Activated T-cell treated with anti-CD3 and anti-CD28 coated beads for 48 hours (primary cell): ENCODE results near the gene HCRT.
"Not testable (repeated sequence)": the region's sequence is repeated elsewhere in the genome, so short reads cannot be mapped to it uniquely, and the experiment has no call there.

Source experiments
- DNase-seq: peaks from one replicate; pipeline ENCODE4 v3.0.0-alpha.2; 2020; ENCODE audit warnings: low read depth

The HCRT gene, protein sequence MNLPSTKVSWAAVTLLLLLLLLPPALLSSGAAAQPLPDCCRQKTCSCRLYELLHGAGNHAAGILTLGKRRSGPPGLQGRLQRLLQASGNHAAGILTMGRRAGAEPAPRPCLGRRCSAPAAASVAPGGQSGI

DNA sequence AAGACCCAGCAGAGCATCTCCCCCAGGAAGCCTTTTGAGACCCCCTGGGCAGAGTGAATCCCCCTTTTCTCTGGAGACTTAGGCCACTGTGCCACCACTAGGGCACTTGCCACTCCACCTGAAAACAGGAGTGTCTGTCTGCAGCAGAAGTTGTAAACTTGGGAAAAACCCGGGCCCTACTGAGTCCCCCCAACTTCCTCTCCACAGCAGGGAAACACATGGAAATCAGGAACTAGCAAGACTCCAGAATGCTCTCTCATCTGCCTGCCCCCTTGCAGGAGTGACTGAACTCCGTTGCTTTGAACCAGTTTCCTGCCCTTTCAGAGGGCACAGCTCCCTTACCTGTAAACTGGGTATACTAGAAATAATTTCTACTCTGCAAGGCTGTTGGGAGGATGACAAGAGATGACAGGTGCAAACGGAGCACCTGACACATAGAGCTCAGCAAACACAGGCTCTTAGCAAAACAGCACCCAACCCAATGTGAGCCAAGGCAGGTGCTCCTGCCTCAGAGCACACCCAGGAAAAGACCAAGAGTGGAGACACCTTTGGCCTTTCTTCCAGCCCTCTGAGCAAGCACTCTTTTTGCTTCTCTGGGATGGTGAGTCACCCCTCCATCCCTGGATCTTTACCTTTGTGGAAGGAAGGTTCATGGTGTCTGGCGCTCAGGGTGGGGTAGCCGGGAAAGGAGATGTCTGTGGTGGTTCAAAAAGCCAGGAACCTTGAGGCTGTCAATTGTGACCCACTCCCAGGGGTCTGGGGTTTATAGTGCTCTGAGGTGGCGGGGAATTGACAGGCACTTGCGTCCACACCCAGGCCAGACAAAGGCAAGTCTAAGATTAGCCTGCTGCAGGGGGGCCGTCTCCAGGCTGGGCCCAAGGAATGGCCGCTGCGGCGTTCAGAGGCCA lies at the start of gene HCRT:
Gene HCRT, minus strand, starts transcription at position 740 of the 908 bp plus-strand sequence. Its CDS starts 87 bp downstream, at position 653.
- DNase-seq = no peak

DNA sequence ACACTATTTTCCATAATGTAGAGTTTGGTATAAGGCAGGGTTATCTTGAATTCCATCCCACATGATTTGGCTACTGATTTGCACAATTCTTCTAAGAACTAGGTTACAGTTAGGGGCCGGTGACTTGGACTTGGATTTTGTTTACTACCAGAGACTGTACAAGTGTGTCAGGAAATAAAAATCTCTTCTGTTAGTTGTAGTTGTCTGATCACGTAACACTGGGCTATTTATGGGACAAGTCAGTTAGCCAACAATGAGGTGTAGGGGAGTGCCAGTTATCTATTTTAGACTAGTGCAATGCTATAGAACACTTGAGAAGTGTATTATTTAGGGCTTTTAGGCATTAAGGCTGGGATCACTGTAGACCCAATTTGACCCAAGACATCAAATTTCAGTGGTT lies 48.7 kb upstream of the HCRT start:
- DNase-seq = no peak

GRCh38 chr17:42233156-42233555 lies 47.9 kb upstream of the HCRT start:
- no peak for DNase-seq

DNA sequence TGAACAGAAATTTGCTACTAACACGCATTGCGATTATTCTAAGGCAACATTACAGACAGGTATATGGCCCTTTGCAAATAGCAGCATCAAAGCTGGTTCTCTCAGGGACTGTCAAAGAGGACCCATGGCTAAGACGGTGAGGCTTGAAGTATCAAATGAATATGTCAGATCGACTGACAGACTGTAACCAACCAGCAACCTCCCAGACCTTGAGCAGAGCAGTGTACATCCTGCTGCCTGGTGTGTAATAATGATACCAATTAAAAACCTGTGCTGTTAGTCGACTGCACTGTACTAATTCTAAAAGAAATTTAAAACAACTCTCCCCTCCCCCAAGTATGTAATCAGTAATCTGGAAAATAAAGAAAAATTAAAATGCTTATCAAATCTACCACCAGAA lies 45.0 kb upstream of the HCRT start:
- no peak for DNase-seq

DNA sequence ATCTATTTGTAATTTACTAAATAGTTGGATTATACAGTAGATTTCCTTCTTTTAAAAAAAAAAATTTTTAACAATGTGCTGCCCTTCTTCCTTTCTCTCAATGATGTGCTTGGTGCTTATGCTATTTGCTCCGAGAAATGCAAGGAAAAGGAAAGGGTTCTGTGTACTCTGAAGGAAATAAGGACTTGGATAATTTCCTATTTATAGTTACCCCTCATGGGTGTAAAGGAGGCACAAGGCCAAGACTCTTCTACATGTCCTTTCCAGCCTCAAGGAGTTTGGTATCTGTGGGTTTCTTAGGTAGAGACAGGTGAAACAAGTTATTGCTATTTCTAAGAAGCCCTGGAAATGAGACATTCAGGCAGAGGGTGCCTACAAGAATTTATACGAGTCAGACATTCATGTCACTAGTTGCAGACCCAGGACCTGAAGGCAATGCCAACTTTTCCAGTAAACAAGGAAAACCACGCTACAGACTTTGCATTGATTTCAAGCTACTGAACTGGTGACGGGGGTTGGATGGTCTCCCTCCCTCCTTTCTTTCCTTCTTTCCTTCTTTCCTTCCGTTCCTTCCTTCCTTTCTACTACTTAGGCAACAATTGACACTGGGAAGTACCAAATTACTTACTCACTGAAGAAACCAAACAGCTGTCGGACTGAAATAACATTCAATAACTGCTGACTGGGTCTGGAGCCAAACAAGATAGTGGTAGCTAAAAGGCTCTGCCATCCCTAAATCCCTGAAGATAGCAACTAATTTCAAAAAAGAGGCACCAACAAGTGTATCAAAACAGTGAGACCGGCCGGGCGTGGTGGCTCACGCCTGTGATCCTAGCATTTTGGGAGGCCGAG lies 42.8 kb upstream of the HCRT start:
- DNase-seq = no peak

DNA sequence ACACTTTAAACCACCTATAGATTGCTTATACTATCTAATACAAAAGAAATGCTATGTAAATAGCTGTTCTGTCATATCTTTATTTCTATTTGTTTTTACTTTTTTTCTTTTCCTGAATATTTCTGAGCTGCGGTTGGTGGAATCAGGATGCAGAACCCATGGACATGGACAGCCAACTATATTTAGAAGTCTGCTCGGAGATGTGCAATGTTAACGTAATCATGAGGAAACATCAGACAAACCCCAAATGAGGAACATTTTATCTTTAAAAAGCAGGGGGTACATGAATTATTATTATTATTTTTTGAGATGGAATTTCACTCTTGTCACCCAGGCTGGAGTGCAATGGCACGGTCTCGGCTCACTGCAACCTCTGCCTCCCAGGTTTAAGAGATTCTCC lies 40.4 kb upstream of the HCRT start:
- DNase-seq = no peak

- no peak for DNase-seq
Observed at GRCh38 chr17:42224651-42225050, 39.4 kb upstream of the HCRT start.

- DNase-seq = peak; percentile 34
Observed at GRCh38 chr17:42221886-42222745, 36.9 kb upstream of the HCRT start.

DNA sequence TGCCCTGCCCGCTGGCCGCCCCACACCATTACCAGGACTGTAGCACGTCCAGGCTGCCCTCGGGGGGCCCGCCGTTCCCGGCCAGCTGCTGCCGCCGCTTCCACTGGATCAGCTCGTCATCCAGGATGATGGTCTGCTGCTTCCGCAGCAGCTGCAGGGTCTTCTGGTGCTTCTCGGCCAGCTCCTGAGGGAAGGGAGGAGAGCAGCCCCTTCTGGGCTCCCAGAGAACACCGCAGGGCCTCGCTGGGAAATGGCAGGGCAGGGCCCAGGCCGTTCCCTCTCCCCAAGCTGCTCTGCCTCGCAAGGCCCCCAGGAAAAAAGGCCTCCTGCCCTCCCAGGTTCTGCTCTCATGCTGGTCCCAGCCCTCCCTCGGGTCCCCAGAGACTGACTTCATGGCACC lies 34.0 kb upstream of the HCRT start:
- DNase-seq = not testable (repeated sequence)

GRCh38 chr17:42214156-42214555 lies 28.9 kb upstream of the HCRT start:
- no peak for DNase-seq

DNA sequence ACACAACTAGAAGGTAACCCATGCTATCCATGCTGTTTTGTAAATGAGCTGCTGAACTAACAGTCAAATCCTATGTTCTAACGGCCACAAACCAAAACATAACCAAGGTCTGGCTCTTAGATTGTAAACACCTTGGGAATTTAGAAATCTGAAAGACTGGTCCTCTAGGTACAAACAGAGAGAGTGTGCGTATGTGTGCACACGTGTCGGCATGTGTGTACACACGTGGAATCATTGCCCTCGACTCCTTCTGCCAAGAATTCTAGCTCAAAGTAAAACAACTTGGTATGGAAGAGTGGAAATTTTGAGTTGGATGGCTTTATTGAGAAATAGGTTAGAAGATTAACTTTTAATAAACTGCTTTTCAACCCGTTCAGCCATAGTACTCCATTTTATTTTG lies 27.1 kb upstream of the HCRT start:
- no peak for DNase-seq

DNA sequence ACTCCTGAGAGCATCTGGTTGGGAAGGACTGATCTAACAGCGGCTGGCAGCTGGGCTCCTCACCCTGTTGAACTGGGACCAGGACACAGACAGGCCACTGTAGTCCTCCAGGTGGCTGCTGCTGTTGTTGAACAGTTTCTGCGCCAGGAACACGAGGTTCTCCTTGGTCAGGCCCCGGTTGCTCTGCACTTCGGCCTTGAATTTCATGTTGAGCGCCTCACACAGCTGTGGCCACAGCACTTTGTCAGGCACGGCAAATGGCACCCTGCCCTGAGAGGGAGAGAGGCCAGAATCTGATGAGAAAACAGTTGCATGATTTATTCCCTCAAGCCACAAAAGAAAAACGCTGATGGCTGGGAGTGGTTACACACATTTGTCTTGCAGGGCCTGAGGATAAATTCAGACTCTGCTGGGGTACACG lies 26.7 kb upstream of the HCRT start:
- DNase-seq = not testable (repeated sequence)

- DNase-seq = no peak
Observed at GRCh38 chr17:42210046-42210445, 24.8 kb upstream of the HCRT start.

DNA sequence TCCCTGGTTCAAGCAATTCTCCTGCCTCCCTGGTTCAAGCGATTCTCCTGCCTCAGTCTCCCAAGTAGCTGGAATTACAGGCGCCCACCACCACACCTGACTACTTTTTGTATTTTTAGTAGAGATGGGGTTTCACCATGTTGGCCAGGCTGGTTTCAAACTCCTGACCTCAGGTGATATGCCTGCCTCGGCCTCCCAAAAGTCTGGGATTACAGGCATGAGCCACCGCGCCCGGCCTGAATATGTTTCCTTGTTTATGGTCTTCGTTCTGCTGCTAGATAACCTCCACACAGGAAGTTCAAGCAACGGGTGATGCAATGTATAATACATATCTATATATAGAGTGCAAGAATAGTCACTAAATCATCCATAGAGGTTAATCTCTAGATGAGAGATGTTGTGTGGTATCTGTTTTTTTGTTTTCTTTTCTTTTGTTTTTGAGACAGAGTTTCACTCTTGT lies 20.9 kb upstream of the HCRT start:
- DNase-seq = not testable (repeated sequence)

- DNase-seq = no peak
Observed at GRCh38 chr17:42203354-42203753, 18.1 kb upstream of the HCRT start.

DNA sequence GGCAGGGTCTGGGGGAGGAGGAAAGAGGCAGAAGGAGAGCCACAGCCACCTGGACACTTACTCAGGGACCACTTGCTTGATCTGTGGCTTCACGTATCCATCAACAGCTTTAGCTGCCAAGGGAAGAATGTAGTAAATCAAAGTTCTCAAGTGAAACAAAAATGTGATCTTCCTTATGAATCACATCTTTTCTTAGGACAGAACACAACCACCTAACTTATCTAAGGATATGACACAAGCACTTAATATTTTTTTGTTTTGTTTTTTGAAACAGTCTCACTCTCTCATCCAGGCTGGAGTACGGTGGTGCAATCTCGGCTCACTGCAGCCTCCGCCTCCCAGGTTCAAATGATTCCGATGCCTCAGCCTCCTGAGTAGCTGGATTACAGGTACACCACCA lies 17.4 kb upstream of the HCRT start:
- no peak for DNase-seq

GRCh38 chr17:42202159-42202558 lies 16.9 kb upstream of the HCRT start:
- DNase-seq = no peak

DNA sequence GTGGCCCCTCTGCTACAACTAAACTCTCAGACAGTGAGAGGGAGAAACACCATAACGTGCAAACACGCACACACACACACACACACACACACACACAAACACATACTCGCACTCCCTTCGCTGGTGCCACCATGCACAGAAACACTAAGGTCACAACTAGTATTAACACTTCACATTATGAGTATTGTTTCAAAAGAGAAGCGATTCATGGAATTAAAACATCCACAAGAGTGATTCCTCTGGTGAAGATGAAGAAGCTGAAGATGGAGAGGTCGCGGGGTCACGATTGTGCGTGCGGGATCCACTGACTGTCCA lies 16.2 kb upstream of the HCRT start:
- DNase-seq = no peak

DNA sequence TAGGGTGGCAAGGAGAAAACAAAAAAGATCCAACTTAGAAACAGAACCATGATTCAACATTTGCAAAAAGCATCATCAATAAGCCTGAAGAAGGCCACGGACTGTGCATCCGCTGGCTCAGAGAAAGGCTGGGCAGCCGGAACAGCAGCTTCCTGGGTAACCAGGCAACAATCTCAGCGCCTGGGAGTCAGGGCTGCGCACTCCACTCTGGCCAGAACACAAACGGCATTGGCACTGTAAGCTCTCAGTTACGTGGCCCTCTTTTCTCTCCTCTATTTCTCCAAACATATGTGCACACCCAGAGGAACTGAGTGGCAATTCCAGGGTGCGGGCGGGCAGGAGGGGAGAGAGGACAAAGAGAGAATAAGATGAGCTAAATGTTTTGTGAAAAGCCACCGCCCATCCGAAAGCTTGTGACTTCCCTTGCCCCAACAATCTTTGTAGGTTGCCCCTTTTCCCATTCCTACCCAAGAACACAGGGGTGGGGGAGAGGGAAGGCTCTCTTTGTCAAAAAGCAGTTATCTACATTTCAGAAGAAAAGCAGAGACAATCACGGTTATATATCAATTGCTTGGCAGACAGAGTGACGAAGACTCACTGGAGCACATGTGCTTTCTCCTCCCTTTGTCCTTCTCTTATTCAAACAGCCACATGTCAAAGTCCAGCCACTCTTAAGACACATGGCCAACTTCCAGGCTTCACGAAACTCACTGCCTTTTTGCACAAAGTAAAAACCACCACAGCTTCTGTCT lies 15.6 kb upstream of the HCRT start:
- DNase-seq = no peak

DNA sequence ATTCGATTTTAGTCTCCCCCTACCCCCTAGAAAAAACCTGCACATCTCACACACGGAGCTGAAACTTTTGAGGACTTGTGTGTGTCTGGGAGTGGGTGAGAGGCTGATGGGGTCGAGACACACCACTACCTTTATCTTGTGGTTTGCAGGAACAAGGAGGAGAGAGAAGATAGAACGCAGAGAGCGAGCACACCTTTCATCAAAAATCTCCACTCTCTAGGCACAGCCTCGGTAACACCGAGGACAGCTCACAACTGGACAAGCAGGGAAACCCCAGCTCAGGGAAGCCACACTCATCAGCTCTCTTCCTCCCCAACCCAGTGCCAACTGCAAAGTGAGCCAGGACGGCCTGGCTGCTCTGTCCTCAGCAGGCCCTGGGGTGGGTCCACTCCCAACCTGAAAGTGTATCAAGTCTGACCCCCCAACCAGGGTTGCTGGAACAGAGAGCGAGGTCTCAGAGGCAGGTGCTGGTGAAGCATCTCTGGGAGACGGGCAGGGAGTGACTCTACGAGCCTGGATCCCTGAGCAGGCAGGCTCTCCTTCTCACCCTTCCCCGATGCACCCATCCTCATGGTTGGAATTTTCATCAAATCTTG lies 14.3 kb upstream of the HCRT start:
- DNase-seq = no peak

DNA sequence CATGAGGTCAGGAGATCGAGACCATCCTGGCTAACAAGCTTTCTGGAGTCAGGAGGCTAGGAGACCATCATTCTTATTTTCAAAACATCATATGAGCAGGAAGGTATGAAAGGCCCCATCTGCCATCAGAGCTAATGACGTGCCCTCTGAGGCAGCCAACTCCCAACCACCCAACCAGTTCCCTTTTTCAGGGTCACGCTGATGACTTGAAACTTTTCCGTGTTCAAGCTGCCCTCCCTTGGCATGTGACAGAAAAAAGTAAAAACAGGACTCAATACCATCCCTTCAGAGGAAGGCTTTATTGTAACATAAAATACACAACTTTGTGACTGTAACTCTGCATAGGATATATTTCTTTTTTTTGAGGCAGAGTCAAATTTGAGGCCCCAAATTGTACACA lies 13.6 kb upstream of the HCRT start:
- DNase-seq = no peak
